OCI-LY7 (cell line): ENCODE measurements around the gene ZNF493. TPM values are rescaled to one million over a fixed set of nuclear protein-coding genes. Genes with fewer than 3 reads are reported as not detected.

Source experiments
- BruUV-seq: library from RNA; stranded (reverse); fragments of 400-500 nt; replicated peaks from 2 replicates; lab custom pipeline; 2021; lab: Mats Ljungman, UMichigan
- CTCF ChIA-PET: fragments of 300-600 bp; sonication (Branson Sonifier 250); formaldehyde crosslinking; loops from one replicate; lab custom pipeline; 2022; ENCODE audit warnings: antibody characterized with exemption; ENCODE audit not compliant: unreplicated experiment; lab: Charles Lee
- POLR2A ChIA-PET: fragments of 300-600 bp; sonication (Branson Sonifier 250); formaldehyde crosslinking; loops from one replicate; lab custom pipeline; 2022; ENCODE audit warnings: antibody characterized with exemption; lab: Charles Lee
- DNase-seq: peaks from one replicate; pipeline ENCODE4 v3.0.0-alpha.2; 2015; ENCODE audit warnings: low spot score
- H2AFZ ChIP-seq: fragments of 200-600 bp; sonication (generic), shearing (Covaris generic); 2 replicates; pipeline ENCODE4 v1.6.1; 2014; ENCODE audit warnings: mild to moderate bottlenecking, antibody characterized with exemption, low read length, moderate library complexity
- H3K27ac ChIP-seq: fragments of 200-600 bp; sonication (generic); 2 replicates; pipeline ENCODE4 v1.5.1; 2014; ENCODE audit warnings: mixed run types, low read depth, mild to moderate bottlenecking, moderate library complexity, low read length, inconsistent platforms; ENCODE audit not compliant: poor library complexity, severe bottlenecking
- H3K36me3 ChIP-seq: fragments of 200-600 bp; sonication (generic); 2 replicates; pipeline ENCODE4 v1.6.1; 2014; ENCODE audit warnings: mild to moderate bottlenecking, antibody characterized with exemption, low read length, moderate library complexity, mixed read lengths; ENCODE audit not compliant: insufficient read depth
- H3K4me1 ChIP-seq: fragments of 200-600 bp; sonication (generic); 2 replicates; pipeline ENCODE4 v1.5.1; 2014; ENCODE audit warnings: mild to moderate bottlenecking, low read length; ENCODE audit not compliant: insufficient read depth, poor library complexity, severe bottlenecking
- H3K4me2 ChIP-seq: fragments of 200-600 bp; sonication (generic); 2 replicates; pipeline ENCODE4 v1.6.1; 2014; ENCODE audit warnings: mild to moderate bottlenecking, low read length
- H3K4me3 ChIP-seq: fragments of 200-600 bp; sonication (generic); 2 replicates; pipeline ENCODE4 v1.5.1; 2014; ENCODE audit warnings: mild to moderate bottlenecking, low read depth, low read length; ENCODE audit not compliant: poor library complexity, severe bottlenecking
- H3K79me2 ChIP-seq: fragments of 200-600 bp; sonication (generic); 2 replicates; pipeline ENCODE4 v1.6.1; 2016; ENCODE audit warnings: low read depth, mild to moderate bottlenecking, low read length, moderate library complexity, mixed read lengths; ENCODE audit not compliant: insufficient read depth
- H3K9me2 ChIP-seq: fragments of 200-600 bp; sonication (generic); 2 replicates; pipeline ENCODE4 v1.6.1; 2016; ENCODE audit warnings: mild to moderate bottlenecking, low read length, mixed read lengths; ENCODE audit not compliant: insufficient read depth
- H3K9me3 ChIP-seq: fragments of 200-600 bp; sonication (generic); 2 replicates; pipeline ENCODE4 v1.6.1; 2014; ENCODE audit warnings: mild to moderate bottlenecking, mixed run types, low read length, mixed read lengths
- H4K20me1 ChIP-seq: fragments of 200-600 bp; sonication (generic); 2 replicates; pipeline ENCODE4 v1.6.1; 2014; ENCODE audit warnings: mild to moderate bottlenecking, antibody characterized with exemption, low read length, moderate library complexity, mixed read lengths; ENCODE audit not compliant: insufficient read depth
- CTCF ChIP-seq: fragments of 200-600 bp; sonication (generic); conservative IDR thresholded peaks from 2 replicates; pipeline ENCODE4 v1.5.1; 2014; ENCODE audit warnings: mild to moderate bottlenecking, antibody characterized with exemption, low read length, moderate library complexity, mixed read lengths
- EZH2phosphoT487 ChIP-seq: fragments of 200-600 bp; sonication (generic); IDR thresholded peaks from 2 replicates; pipeline ENCODE4 v1.6.1; 2018; ENCODE audit warnings: low read depth, borderline replicate concordance, mild to moderate bottlenecking, mixed run types, antibody characterized with exemption, low read length, moderate library complexity, mixed read lengths
- intact Hi-C: fragments of 100-400 bp; cut with micrococcal nuclease; formaldehyde crosslinking; loops from one replicate; pipeline ENCODE4 v1.10.0; 2022; ENCODE audit not compliant: unreplicated experiment
- total RNA-seq, 2 experiments: library from RNA; depleted of rRNA in 1 of 2; stranded (reverse); fragments of >200 nt in 1 of 2; shearing (Covaris generic) in 1 of 2; gene quantifications; 2 replicates each; pipeline ENCODE4 v1.2.3, GENCODE V29; 2014 to 2022

Gene ZNF493
- total RNA-seq, 2 experiments from 2014 or later, result 37.6 to 57.6 TPM

DNA sequence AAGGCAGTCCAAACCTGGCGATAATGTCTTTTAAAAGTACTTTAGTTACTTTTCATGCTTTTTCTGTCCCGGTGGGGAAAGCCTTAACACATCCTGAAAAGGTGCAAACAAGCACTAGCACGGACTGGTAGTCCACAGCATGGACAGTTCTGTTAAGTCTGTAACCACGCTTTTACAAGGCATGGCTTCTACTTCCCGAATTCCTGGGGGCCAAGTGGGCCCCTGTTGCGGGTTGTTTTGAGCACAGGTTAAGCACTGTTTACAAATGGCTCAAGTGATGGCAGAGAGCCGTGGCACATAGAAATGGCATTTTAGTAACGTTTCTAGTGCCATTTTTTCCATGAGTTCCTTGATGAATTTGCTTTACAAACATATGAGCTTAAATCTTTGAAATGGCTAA, 37.6 kb downstream of the ZNF493 start:
- Histone ChIP-seq H3K9me2 (no peaks in the 10 kb centered on the region), H3K79me2 (no peaks in the 10 kb centered on the region), H2AFZ (no peak overlapping the region), H4K20me1 (no peaks in the 10 kb centered on the region), H3K4me3 (no peak overlapping the region), H3K4me2 (no peak overlapping the region), H3K36me3 (no peaks in the 10 kb centered on the region), H3K9me3 (no peaks in the 10 kb centered on the region), H3K27ac (no peak overlapping the region), H3K4me1 (no peaks in the 10 kb centered on the region)
- ChIA-PET CTCF (no interaction called here), POLR2A (interaction anchor here (0.7 kb wide), 1 partner anchor 653 kb away, joined by 3 read pairs; no protein-coding TSS in a partner anchor)
- intact Hi-C loops, result no loop called here
- no peak for TF ChIP-seq EZH2phosphoT487
- TF ChIP-seq CTCF, result no peak
- no TSS peak for BruUV-seq
- DNase-seq, result no peak

- Histone ChIP-seq H3K4me2 (no peak overlapping the region), H3K27ac (no peak overlapping the region), H3K79me2 (no peaks in the 10 kb centered on the region), H3K4me1 (no peaks in the 10 kb centered on the region), H3K36me3 (no peaks in the 10 kb centered on the region), H4K20me1 (no peaks in the 10 kb centered on the region), H3K9me2 (no peaks in the 10 kb centered on the region), H3K4me3 (no peak overlapping the region), H2AFZ (no peak overlapping the region), H3K9me3 (no peaks in the 10 kb centered on the region)
- no TSS peak for BruUV-seq
- CTCF ChIA-PET, result no interaction called here
- TF ChIP-seq EZH2phosphoT487, result no peak
- TF ChIP-seq CTCF, result no peak
- POLR2A ChIA-PET, result interaction anchor here (0.6 to 0.7 kb wide), 3 partner anchors 168 to 1236 kb away, joined by 3 to 7 read pairs (median 3); no protein-coding TSS in a partner anchor
- intact Hi-C loops, result no loop called here
- no peak for DNase-seq
Measured at GRCh38 chr19:21434967-21435544, 38.1 kb downstream of the ZNF493 start.

DNA sequence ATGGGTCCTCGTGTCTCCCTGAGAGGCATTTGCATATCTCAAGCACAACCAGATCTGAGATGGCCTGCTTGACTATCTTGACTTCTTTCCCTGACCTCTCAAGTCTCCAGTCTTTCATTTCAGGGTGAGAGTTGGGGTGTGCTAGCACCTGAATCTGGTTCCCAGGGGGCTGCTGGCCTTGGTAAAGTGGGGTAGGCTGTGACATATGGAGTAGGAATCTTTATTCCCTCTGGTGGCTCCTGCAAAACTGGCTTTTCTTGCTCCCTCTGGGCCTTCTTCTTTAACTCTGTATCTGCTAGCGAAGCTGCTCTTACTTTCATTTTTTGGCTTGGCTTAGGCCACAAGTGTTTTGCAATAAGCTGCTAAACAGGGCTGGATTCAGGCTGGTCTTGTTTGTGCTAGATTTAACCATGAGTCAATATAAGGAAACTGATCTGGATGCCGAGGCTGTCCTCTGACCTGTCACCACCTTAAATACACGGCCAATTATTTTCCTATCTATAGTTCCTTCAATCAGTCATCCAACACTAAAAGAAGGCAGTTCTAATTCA, 42.3 kb downstream of the ZNF493 start:
- Histone ChIP-seq H2AFZ (no peak overlapping the region), H4K20me1 (no peaks in the 10 kb centered on the region), H3K36me3 (no peaks in the 10 kb centered on the region), H3K4me1 (no peaks in the 10 kb centered on the region), H3K9me2 (no peaks in the 10 kb centered on the region), H3K4me3 (no peak overlapping the region), H3K9me3 (no peaks in the 10 kb centered on the region), H3K4me2 (no peak overlapping the region), H3K79me2 (no peaks in the 10 kb centered on the region), H3K27ac (no peak overlapping the region)
- no peak for DNase-seq
- BruUV-seq, result no TSS peak
- ChIA-PET CTCF (no interaction called here), POLR2A (interaction anchor here (0.6 kb wide), 1 partner anchor 259 kb away, joined by 4 read pairs; no protein-coding TSS in a partner anchor)
- TF ChIP-seq EZH2phosphoT487 (no peak), CTCF (no peak)
- intact Hi-C loops, result no loop called here
